HepG2 (cell line): ENCODE results near the gene SCP2D1. TPM values are rescaled to one million over a fixed set of nuclear protein-coding genes. Genes with fewer than 3 reads are reported as not detected.

ENCODE experiments used
- ATAC-seq: fragments of 200-7000 bp; cut with Tn5 transposase; 3 replicates; pipeline ENCODE4 v1.9.1; 2020; ENCODE audit warnings: mild to moderate bottlenecking, moderate library complexity
- BruUV-seq: library from RNA; stranded (reverse); fragments of 400-500 nt; replicated peaks from 2 replicates; lab custom pipeline; 2021; lab: Mats Ljungman, UMichigan
- CTCF ChIA-PET: fragments of 300-600 bp; formaldehyde crosslinking; extraction: SDS; loops from one replicate; lab custom pipeline; 2021; ENCODE audit warnings: low total read pairs, inconsistent platforms, low intra/inter-chr PET ratio; lab: Yijun Ruan, JAX
- POLR2A ChIA-PET: fragments of 350-600 bp; sonication (Branson Sonifier 250); formaldehyde crosslinking; loops from one replicate; lab custom pipeline; 2020; ENCODE audit warnings: antibody characterized with exemption, inconsistent platforms; lab: Yijun Ruan, JAX
- DNase-seq: peaks from one replicate; pipeline ENCODE4 v3.0.0-alpha.2; 2015; ENCODE audit warnings: low spot score
- FAIRE-seq: peaks from 3 replicates; lab custom pipeline; 2011; peaks lifted over from hg19 to GRCh38; lab: Jason Lieb, UNC
- H2AFZ ChIP-seq: one replicate; pipeline ENCODE4 v1.6.1; 2011; ENCODE audit warnings: low read length, inconsistent platforms
- H3K27ac ChIP-seq: fragments of 300-600 bp; 3 replicates; pipeline ENCODE4 v1.8.0; 2011; ENCODE audit warnings: mixed run types, mild to moderate bottlenecking, mixed read lengths, low read length, inconsistent platforms; ENCODE audit not compliant: insufficient read depth; ENCODE audit errors: extremely low read length
- H3K27me3 ChIP-seq, 2 experiments: fragments of 200-600 bp in 1 of 2; 2 replicates in 1 of 2; 3 replicates in 1 of 2; pipeline versions ENCODE4 v1.6.0 to v1.8.0; 2011; ENCODE audit warnings: low read length in 2 of 2, mild to moderate bottlenecking in 2 of 2, moderate library complexity in 2 of 2, inconsistent platforms in 1 of 2; ENCODE audit not compliant: insufficient read depth in 2 of 2, control insufficient read depth in 1 of 2
- H3K36me3 ChIP-seq, 2 experiments: fragments of 200-600 bp in 1 of 2; replicated peaks in 1 of 2; 2 replicates in 1 of 2; 3 replicates in 1 of 2; pipeline versions ENCODE4 v1.5.1 to v1.8.0; 2011; ENCODE audit warnings: low read length in 2 of 2, inconsistent platforms in 1 of 2; ENCODE audit not compliant: insufficient read depth in 2 of 2, control insufficient read depth in 1 of 2
- H3K4me1 ChIP-seq: 2 replicates; pipeline ENCODE4 v1.5.1; 2012; ENCODE audit warnings: low read length, inconsistent platforms; ENCODE audit not compliant: insufficient read depth
- H3K4me2 ChIP-seq: 2 replicates; pipeline ENCODE4 v1.6.0; 2011; ENCODE audit warnings: low read depth, low read length, inconsistent platforms
- H3K4me3 ChIP-seq, 3 experiments: fragments of 200-600 bp in 1 of 3; sonication (generic), shearing (Covaris generic) in 1 of 3; replicated peaks in 1 of 3; 2 replicates each; pipeline ENCODE4 v1.5.1; 2011 to 2016; ENCODE audit warnings: low read length in 3 of 3, inconsistent platforms in 2 of 3, low read depth in 2 of 3, mild to moderate bottlenecking in 2 of 3, control low read depth in 1 of 3, mixed read lengths in 1 of 3; ENCODE audit not compliant: insufficient read depth in 1 of 3
- H3K79me2 ChIP-seq: one replicate; pipeline ENCODE4 v1.6.1; 2011; ENCODE audit warnings: low read length, inconsistent platforms; ENCODE audit not compliant: insufficient read depth
- H3K9ac ChIP-seq: 2 replicates; pipeline ENCODE4 v1.6.0; 2011; ENCODE audit warnings: mild to moderate bottlenecking, low read depth, low read length, inconsistent platforms; ENCODE audit not compliant: insufficient read depth
- H3K9me3 ChIP-seq: 2 replicates; pipeline ENCODE4 v1.5.1; 2012; ENCODE audit warnings: mild to moderate bottlenecking, low read length
- H4K20me1 ChIP-seq: 2 replicates; pipeline ENCODE4 v1.6.0; 2011; ENCODE audit warnings: inconsistent platforms, mild to moderate bottlenecking, low read length, moderate library complexity; ENCODE audit not compliant: insufficient read depth
- KMT2A ChIP-seq: sonication (generic); formaldehyde crosslinking; IDR thresholded peaks from 2 replicates; pipeline ENCODE4 v1.4.0; 2020; ENCODE audit warnings: missing genetic modification reagents
- STAT5B ChIP-seq: sonication (generic); formaldehyde crosslinking; IDR thresholded peaks from 2 replicates; pipeline ENCODE4 v1.4.0; 2020; ENCODE audit warnings: missing genetic modification reagents
- ZBTB34 ChIP-seq: sonication (generic); formaldehyde crosslinking; IDR thresholded peaks from 2 replicates; pipeline ENCODE4 v1.8.0; 2022; ENCODE audit warnings: mild to moderate bottlenecking, missing genetic modification reagents
- ZNF224 ChIP-seq: sonication (generic); formaldehyde crosslinking; IDR thresholded peaks from 2 replicates; pipeline ENCODE4 v1.5.0; 2020; ENCODE audit warnings: mild to moderate bottlenecking, missing genetic modification reagents
- ZNF329 ChIP-seq: sonication (generic); formaldehyde crosslinking; IDR thresholded peaks from 2 replicates; pipeline ENCODE4 v1.9.0; 2021; ENCODE audit warnings: low read depth, mild to moderate bottlenecking, missing genetic modification reagents
- ZNF678 ChIP-seq: sonication (generic); formaldehyde crosslinking; IDR thresholded peaks from 2 replicates; pipeline ENCODE4 v1.4.0; 2020; ENCODE audit warnings: mild to moderate bottlenecking, missing genetic modification reagents
- WGBS: methylation state at CpG from one replicate; pipeline ENCODE4 v1.1.6; 2017; ENCODE audit warnings: low lambda C conversion rate; 5-methylcytosine and 5-hydroxymethylcytosine counted together
- in situ Hi-C: cut with HindIII; loops from 2 replicates; pipeline ENCODE4 v1.10.0; 2017; ENCODE audit warnings: low pct_unique_long_range_greater_than_20kb; ENCODE audit not compliant: extremely low pct_ligation_motif_present
- intact Hi-C: fragments of 100-400 bp; cut with micrococcal nuclease; formaldehyde crosslinking; loops from one replicate; pipeline ENCODE4 v1.10.0; 2022; ENCODE audit not compliant: unreplicated experiment
- polyA plus RNA-seq, 8 experiments: library from polyadenylated mRNA; depleted of rRNA in 3 of 8; stranded (reverse) in 7 of 8; unstranded in 1 of 8; fragments of >200 nt; fragmentation: Illumina TruSeq in 4 of 8; extraction: Trizol in 4 of 8; gene quantifications; 2 replicates each; pipeline versions ENCODE4 v1.2.1 to v1.2.3, GENCODE V29; 2011 to 2016; ENCODE audit warnings: low read depth in 4 of 8, missing spikeins in 1 of 8, mixed read lengths in 1 of 8; ENCODE audit not compliant: insufficient read depth in 1 of 8
- total RNA-seq, 5 experiments: library from RNA; depleted of rRNA; stranded (reverse); fragments of >200 nt; fragmentation: Illumina TruSeq; extraction: Trizol; gene quantifications; 2 replicates each; pipeline ENCODE4 v1.2.3, GENCODE V29; 2016; ENCODE audit warnings: low read depth in 1 of 5
- TF ChIP-seq, protein P1 (sequence below): sonication (generic); formaldehyde crosslinking; IDR thresholded peaks from 2 replicates; pipeline ENCODE4 v1.4.0; 2020; ENCODE audit warnings: missing genetic modification reagents
- TF ChIP-seq, protein P2 (sequence below): sonication (generic); formaldehyde crosslinking; conservative IDR thresholded peaks from 2 replicates; pipeline ENCODE4 v1.8.0; 2022; ENCODE audit warnings: missing genetic modification reagents

The SCP2D1 gene
- total and polyA plus RNA-seq, 2 of the 13 experiments (the other 11 are each of a cell fraction or from before 2014, with no cell fraction given), result not detected

- intact Hi-C loops, result no loop called here
- no peak overlapping the region for H3K4me2 ChIP-seq
- no peaks in the 10 kb centered on the region for H3K36me3 ChIP-seq
- ChIA-PET POLR2A (no interaction called here), CTCF (no interaction called here)
- no peak overlapping the region for H3K9ac ChIP-seq
- 0 out of 5 replicates have a peak, but pooled peaks cover 0 to 5% of the 10 kb centered on the region in 2 experiments for H3K27me3 ChIP-seq
- no peaks in the 10 kb centered on the region for H3K4me1 ChIP-seq
- H3K9me3 ChIP-seq, result 0 out of 2 replicates have a peak, but pooled peaks cover 4% of the 10 kb centered on the region
- in situ Hi-C loops, result no loop called here
- TF ChIP-seq ZNF224 (CRISPR knock-in tag) (no peak), ZNF329 (CRISPR knock-in tag) (no peak), STAT5B (CRISPR knock-in tag) (no peak), ZBTB34 (CRISPR knock-in tag) (no peak), ZNF678 (CRISPR knock-in tag) (no peak), KMT2A (no peak)
- TF ChIP-seq, protein P1, sequence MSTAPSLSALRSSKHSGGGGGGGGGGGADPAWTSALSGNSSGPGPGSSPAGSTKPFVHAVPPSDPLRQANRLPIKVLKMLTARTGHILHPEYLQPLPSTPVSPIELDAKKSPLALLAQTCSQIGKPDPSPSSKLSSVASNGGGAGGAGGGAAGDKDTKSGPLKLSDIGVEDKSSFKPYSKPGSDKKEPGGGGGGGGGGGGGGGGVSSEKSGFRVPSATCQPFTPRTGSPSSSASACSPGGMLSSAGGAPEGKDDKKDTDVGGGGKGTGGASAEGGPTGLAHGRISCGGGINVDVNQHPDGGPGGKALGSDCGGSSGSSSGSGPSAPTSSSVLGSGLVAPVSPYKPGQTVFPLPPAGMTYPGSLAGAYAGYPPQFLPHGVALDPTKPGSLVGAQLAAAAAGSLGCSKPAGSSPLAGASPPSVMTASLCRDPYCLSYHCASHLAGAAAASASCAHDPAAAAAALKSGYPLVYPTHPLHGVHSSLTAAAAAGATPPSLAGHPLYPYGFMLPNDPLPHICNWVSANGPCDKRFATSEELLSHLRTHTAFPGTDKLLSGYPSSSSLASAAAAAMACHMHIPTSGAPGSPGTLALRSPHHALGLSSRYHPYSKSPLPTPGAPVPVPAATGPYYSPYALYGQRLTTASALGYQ (CRISPR knock-in tag), result no peak
- TF ChIP-seq, protein P2, sequence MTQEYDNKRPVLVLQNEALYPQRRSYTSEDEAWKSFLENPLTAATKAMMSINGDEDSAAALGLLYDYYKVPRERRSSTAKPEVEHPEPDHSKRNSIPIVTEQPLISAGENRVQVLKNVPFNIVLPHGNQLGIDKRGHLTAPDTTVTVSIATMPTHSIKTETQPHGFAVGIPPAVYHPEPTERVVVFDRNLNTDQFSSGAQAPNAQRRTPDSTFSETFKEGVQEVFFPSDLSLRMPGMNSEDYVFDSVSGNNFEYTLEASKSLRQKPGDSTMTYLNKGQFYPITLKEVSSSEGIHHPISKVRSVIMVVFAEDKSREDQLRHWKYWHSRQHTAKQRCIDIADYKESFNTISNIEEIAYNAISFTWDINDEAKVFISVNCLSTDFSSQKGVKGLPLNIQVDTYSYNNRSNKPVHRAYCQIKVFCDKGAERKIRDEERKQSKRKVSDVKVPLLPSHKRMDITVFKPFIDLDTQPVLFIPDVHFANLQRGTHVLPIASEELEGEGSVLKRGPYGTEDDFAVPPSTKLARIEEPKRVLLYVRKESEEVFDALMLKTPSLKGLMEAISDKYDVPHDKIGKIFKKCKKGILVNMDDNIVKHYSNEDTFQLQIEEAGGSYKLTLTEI (CRISPR knock-in tag), result no peak
- no peak overlapping the region for H3K27ac ChIP-seq
- H4K20me1 ChIP-seq, result no peaks in the 10 kb centered on the region
- 0% methylated on average over 3 of the region's 3 CpGs for WGBS
- H3K4me3 ChIP-seq, result no peak overlapping the region
- no peak overlapping the region for H2AFZ ChIP-seq
- BruUV-seq, result no TSS peak
- FAIRE-seq (no peak), DNase-seq (no peak), ATAC-seq (no peak)
- H3K79me2 ChIP-seq, result no peaks in the 10 kb centered on the region
Observed at GRCh38 chr20:18849131-18849530, 35.5 kb downstream of the SCP2D1 start.
